DMS114 treated with DMSO at 0.1 percent for 48 hours (cell line): ENCODE measurements around the gene UBC.
"Not testable (repeated sequence)": the region's sequence is repeated elsewhere in the genome, so short reads cannot be mapped to it uniquely, and the experiment has no call there.

ENCODE experiments used
- DNase-seq: peaks from one replicate; lab custom pipeline; 2025; ENCODE audit not compliant: unreplicated experiment; lab: John Stamatoyannopoulos, UW

UBC gene

DNA sequence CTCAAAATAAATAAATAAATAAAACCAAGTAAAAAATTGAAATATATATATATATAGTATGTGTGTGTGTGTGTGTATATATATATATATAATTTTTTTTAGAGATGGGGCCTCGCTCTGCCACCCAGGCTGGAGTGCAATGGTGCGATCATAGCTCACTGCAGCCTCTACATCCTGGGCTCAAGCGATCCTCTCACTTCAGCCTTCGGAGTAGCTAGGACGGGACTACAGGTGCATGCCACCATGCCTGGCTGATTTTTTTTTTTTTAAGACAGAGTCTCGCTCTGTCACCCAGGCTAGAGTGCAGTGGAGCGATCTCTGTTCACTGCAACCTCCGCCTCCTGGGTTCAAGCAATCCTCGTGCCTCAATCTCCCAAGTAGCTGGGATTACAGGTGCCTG lies 26.7 kb downstream of the UBC start:
- not testable (repeated sequence) for DNase-seq

DNA sequence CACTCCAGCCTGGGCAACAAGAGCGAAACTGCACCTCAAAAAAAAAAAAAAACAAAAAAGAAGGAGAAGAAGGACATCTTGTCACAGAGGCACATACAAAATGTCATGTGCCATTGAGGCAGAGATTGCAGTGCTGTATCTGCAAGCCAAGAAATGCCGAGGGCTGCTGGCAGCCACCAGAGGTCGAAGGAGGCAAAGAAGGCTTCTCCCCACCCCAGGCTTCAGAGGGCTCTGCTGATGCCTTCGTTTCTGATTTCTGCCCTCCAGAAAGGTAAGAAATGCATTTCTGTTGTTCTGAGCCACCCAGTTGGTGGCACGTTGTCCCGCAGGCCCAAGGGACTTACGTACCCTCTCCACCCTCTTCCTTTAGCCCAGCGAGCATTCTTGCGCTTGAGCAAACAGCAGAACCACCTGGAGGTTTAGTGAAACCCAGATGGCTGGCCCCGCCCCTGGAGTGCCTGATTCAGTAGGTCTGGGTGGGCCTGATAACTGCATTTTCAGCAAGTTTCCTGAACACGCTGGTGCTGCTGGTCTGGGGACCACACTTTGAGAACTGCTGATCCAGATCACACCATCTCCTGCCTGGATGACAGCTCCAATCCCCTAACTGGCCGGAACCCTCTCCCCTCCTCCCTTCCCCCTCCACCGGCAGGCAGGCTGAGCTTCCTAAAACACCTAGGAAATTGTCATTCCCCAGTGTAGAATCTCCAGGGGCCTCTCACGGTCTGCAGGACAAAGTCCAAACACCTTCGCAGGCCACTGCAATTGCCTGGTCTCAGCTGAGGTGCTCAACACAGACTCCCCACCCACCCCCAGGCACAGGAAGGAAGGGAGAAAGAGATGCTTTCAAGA lies 29.6 kb downstream of the UBC start:
- no peak for DNase-seq

DNA sequence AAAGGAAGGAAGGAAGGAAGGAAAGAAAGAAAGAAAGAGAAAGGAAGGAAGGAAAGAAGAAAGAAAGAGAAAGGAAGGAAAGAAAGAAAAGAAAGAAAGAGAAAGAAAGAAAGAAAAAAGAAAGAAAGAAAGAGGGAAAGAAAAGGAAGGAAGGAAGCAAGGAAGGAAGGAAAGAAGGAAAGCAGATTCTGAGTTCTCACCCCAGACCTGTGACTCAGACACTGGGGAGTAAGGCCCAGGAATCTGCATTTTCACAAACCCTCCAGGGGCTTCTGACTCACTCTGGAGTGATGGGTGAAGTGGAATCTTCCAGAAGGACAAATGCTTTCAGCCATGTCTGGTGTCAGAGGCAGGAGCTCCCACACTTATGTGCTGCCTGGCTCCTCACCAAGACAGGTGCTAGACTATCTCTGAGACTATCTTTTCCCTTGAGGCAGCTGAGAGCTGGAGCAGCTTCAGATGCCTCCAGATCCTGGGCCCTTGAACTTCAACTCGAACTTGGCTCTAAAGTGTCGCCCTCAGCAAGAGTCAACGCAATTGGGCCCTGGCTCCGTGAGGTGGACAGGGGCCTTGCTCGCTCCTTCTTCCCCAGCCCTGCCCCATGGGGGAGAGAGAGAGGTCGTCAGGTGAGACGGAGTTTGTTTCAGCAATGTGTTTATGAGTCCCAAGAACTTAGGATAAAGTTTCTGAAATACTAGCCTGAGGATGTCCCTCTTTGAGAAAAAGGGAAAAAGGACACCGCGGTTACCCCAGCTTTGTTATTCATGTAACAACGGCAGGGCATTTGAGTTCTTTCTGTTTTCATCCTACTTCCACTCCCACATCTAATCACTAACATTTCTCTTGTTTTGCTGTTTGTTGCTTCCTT lies 31.0 kb downstream of the UBC start:
- DNase-seq: no peak

DNA sequence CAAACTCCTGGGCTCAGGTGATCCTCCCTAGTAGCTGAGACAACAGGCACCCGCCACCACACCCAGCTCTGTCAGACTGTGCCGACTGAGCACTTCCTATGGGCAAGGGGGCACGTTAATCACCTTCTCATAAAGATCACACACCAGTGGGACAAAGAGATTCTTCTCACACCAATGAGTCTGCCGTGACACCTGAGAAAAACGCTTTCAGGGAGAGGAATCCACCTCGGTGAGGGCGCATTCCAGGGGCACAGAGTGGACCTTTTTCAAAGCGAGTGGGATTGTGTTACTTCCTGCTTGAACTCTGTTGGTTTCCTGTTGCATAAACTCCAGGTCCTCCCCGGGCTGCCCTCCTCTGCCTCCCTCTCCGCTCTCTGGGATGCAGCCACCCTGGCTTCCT lies 33.3 kb downstream of the UBC start:
- DNase-seq: no peak

DNA sequence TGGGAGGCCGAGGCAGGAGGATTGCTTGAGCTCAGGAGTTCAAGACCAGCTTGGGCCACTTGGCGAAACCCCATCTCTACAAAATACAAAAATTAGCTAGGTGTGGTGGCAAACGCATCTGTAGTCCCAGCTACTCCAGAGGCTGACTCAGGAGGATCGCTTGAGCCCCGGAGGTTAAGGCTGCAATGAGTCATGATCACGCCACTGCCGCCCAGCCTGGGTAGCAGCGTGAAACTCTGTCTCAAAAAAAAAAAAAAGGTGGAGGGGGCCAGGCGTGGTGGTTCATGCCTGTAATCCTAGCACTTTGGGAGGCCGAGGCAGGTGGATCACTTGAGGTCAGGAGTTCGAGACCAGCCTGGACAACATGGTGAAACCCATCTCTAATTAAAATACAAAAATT lies 34.1 kb downstream of the UBC start:
- DNase-seq: not testable (repeated sequence)

DNA sequence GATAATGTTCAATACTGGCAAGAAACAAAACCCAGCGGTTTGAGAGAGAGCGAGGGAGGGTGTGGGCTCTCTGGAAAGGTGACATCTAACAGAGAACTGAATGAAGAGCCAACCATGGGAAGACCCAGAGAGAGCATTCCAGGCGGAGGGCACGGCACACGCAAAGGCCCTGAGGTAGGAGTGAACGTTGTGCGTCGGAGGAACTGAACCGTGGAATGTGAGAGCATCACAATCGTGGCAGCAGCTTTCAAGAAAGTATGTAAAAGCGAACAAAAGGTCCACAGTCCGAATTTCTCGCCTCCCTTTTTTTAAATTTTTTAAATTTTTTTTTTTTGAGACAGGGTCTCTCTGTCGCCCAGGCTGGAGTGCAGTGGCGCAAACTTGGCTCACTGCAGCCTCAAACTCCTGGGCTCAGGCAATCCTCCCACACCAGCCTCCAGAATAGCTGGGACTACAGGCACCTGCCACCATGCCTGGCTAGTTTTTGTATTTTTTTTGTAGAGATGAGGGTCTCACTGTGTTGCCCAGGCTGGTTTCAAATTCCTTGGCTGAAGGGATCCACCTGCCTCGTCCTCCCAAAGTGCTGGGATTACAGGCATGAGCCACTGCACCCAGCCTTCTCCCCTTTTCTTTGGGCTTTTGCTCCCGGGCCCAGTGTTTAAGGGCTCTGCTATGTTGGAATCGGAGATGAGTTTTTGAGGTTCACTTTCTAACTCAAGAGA lies 35.5 kb downstream of the UBC start:
- DNase-seq: no peak

DNA sequence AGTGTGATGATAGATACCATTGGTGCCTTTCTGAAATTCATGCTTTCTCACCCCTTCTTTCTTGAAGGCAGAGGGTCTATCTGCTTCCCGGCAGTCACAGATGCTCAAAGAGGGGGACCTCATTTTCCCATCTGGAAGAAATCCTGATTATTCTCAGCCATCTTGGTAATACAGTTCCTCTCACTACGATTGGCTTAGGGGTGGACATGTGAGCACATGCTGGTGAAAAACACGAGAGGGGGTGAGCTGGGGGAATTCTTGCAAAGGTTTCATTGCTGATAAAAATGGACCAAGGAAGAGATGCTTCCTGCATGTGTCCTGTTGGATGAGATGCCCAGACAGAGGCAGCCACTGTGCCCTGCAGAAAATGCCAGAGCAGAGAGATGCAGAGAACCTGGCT lies 37.0 kb downstream of the UBC start:
- no peak for DNase-seq

DNA sequence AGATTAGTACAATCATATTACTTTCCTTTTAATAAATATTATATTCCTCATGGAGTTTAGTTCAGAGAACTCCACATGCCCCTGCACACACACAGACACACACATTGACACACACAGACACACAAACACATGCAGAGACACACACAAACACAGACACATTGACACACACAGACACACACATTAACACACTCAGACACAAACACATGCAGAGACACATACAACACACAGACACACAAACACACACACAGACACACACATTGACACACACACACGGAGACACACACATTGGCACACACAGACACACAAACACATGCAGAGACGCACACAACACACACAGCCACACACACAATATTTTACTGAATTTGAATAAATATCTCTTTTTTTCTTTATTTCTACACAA lies 38.3 kb downstream of the UBC start:
- no peak for DNase-seq

DNA sequence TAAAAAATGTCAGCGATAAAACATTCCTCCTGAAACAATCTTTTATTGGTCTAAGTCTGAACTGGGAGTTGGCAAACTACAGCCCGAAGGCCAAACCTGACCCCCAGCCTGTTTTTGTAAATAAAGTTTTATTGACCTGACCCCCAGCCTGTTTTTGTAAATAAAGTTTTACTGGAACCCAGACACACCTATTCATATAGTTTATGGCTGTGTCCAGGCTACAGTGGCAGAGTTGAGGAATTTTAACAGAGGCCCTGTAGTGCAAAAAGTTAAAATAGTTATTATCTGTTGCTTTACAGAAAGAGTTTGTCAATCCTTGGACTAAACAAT lies 38.7 kb downstream of the UBC start:
- no peak for DNase-seq

DNA sequence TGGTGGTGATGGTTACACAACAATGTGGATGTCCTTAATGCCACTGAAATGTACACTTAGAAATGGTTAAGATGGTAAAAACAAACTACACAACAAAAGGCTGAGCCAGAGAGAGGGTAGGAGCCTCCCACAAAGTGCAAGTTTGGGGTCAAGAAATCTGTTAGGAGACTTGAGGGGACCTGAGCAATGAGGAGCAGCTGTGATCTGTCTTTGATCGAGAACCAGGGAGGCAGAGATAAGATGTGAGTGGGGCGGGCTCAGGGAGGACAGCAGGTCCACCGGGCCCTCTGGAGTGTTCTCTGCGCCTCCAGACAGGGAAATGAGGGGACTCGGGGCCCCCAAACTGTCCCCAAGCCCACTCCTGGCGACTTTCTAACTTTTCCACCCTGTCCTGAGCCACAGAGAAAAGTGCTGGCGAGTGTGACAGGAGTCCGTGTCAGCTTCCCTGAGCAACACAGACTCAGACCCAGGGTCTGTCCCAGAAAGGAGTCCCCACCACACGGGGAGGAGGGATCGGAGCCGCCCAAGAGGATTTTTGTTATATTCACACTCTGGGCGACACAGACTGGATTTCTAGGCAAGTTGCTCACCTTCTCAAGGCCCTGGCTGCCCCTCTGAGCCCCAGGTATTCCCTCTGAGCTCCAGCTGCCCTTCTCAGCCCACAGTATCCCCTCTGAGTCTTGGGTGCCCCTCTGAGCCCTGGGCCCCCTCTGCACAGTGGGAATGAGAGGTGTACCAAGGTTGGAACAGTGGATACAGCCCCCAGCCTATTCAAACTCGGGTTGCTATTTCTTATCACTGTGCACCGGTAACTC lies 39.3 kb downstream of the UBC start:
- DNase-seq: no peak

DNA sequence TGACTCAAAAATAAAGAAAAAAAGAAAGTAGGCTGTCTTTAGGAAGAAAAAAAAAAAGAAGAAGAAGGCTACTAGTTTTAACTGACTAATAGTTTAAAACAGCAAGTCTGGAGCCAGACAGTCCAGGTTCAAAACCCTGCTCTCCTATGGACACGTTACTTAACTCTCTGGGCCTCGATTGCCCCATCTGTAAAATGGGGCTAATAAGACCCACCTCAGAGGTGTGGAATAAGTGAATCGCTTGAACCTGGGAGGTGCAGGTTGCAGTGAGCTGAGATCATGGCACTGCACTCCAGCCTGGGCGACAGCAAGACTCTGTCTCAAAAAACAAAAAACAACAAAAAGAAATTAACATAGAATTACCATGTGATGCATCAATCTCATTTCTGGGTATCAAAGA lies 40.3 kb downstream of the UBC start:
- no peak for DNase-seq

DNA sequence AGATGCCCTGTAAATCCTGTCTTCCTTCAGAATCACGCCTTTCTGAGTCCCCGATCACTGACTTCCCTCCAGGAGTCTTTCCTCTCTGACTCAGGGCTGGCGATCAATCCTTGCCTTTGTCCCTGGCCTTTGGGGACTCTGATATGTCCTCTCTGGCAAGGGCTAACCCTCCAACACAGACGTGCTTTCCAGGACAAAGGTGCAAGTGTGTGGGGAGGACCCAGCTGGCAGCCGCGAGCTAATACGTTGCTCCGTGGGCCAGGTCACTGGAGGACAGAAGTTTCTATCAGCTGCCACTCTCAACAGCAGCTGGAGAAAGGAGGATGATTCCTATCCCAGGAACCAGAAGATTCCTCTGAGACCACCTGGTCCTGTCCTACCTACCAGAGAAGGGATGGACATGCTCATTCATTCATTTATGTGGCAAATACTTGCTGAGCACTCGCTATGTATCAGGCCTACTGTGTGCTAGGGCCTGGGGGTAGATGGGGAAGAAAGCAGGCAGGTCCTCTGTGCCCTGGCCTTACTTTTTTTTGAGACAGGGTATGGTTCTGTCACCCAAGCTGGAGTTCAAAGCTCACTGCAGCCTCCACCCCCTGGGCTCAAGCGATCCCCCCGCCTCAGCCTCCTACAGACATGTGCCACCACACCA lies 42.3 kb downstream of the UBC start:
- no peak for DNase-seq

DNA sequence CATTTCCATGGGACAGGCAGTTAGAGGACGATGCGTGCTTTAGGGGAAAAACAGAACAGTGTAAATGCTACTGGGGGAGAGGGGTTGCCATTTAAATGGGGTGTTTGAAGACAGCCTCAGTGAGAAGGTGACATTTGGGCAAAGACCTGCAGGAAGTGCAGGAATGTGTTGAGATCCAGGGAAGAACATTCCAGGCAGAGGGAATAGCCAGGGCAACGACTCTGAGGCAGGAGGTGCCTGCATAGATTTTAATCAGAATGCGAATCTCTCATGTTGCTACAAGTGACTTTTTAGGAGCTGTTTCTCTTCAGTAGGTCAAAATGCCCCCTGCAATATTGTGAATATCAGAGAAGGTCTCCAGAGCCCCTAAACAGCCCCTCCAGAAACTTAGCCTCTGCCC lies 43.2 kb downstream of the UBC start:
- no peak for DNase-seq

DNA sequence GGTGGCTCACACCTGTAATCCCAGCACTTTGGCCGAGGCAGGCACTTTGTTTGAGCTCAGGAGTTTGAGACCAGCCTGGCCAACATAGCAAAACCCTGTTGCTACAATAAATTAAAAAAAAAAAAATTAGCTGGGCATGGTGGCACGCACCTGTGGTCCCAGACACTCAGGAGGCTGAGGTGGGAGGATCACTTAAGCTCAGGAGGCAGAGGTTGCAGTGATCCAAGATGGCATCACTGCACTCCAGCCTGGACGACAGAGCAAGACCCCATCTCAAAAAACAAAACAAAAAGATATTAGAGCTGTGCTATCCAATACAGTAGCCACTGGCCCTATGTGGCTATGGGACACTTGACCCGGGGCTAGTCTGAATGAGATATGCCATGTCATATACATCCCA lies 43.9 kb downstream of the UBC start:
- no peak for DNase-seq

DNA sequence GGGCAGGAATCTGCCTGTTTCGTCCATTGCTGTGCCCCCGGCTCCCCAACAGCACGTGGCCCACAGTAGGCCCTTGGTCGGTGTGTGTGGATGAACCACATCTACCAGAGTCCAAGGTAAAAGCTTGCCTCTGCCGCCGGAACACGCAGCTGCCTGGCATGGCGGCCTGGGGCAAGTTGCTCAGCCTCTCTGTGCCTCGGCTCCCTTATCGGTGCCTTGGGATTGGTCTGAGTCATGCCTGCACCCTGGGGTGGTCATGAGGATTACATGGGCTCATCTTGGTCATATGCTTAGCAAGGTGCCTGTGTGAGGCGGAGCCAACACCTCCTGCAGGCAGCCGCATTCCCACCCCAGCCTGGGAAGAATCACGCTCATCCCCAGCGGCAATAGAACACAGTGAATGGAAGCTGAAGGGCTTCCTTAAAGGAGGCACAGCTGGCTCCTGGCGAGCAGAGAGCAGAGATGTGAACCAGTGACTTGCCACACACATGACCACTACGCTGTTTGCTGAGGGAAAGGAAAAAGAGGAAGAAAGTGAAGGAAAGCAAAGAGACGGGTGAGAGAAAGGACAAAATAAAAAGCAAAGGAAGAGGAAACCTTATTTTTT lies 45.3 kb downstream of the UBC start:
- DNase-seq: no peak

DNA sequence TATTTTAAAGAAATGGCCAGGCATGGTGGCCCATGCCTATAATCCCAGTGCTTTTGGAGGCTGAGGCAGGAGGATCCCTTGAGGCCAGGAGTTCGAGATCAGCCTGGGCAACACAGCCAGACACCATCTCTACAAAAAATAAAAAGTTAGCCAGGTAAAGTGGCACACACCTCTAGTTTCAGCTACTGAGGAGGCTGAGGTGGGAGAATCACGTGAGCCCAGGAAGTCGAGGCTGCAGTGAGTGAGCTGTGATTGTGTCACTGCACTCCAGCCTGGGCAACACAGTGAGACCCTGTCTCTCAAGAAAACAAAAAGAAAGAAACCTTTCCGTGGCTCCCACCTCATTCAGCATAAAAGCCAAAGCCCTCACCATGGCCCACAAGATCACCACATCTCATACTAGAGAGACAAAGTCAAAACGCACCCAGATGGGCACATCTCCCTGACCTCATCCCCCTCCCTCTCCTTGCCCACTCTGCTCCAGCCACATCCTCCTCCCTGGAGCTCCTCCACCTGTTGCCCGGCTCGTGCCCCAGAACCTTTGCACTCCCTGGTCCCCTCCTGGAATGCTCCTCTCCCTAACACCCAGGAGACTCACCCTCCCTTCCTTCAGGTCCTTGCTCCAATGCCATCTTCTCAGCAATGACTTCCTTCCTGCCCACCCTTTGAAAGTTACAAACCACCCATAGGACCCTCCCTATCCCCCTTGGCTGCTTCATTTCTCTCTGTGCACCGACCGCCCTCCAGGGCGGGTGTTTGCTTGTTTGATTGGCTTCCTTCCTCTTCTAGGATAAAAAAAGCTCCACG lies 46.0 kb downstream of the UBC start:
- DNase-seq: no peak

DNA sequence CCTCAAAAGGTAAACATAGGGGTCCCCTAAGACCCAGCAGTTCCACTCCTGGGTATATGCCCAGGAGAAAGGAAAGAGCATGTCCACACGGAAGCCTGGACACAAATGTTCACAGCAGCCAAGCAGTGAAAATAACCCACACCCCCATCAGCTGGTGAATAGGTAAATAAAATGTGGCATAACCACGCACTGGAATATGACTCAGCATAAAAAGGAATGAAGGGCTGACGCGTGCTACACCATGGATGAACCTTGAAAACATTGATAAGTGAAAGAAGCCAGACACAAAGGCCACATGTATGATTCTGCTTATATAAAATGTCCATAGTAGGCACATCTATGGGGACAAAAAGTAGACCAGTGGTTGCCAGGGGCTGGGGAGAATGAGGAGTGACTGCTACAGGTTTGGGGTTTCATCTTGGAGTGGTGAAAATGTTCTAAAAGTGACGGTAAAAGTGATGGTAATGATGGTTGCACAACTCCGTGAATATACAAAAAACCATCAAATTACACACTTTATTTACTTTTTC lies 47.0 kb downstream of the UBC start:
- DNase-seq: no peak

DNA sequence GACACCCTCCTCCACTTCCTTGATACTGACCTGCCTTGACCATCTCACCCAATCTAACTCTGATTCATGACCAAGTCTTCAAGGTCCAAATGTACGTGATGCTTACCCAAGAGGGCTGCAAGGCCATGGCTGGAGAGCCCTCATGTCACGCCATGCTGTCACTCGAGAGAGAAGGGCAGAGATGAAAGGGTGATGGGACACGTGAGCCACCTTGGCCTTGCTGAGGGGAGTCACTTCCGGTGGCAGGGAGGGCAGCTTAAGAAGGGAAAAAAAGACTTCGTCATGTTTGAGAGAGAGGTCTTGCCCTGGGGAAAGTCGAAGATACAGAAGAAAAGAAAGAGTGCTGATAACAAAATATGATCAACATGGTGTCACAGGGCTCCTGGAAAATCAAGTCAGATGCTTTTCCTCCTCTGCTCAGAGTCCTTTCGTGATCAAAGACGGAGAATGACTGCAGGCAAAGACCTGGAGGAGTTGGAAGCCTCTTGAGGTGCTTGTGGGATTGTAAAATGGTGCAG lies 47.5 kb downstream of the UBC start:
- DNase-seq: no peak
